ENCODE results near the gene BSCL2.

DNA sequence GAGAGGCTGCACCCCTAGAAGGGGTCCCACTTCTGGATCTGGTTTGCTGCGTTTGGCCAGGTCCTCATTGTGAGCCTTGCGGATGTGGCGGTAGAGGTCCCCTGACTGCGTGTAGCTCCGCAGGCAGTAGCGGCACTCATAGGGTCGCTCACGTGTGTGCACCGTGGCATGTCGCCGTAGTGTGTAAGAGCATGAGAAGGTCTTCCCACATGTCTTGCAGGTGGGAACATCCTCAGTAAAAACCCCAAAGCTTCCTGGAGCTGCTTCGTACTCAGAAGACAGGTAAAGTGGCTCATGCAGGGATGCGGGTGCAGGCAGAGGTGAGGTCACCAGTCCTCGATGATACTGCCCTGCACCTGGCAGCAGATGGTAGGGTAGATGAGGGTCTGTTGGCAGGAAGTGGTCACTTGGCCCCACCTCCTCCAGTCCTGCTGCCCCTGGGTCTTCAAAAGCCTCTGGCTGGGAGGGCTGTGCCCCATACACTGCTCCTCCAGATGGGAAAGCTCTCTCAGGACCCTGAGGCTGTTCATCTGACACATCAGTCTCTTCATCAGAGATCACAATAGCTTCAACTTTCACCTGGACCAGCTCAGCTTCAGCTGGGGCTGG, 45.1 kb upstream of the BSCL2 start:
- TF ChIP-seq, protein P1, sequence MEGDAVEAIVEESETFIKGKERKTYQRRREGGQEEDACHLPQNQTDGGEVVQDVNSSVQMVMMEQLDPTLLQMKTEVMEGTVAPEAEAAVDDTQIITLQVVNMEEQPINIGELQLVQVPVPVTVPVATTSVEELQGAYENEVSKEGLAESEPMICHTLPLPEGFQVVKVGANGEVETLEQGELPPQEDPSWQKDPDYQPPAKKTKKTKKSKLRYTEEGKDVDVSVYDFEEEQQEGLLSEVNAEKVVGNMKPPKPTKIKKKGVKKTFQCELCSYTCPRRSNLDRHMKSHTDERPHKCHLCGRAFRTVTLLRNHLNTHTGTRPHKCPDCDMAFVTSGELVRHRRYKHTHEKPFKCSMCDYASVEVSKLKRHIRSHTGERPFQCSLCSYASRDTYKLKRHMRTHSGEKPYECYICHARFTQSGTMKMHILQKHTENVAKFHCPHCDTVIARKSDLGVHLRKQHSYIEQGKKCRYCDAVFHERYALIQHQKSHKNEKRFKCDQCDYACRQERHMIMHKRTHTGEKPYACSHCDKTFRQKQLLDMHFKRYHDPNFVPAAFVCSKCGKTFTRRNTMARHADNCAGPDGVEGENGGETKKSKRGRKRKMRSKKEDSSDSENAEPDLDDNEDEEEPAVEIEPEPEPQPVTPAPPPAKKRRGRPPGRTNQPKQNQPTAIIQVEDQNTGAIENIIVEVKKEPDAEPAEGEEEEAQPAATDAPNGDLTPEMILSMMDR (IDR thresholded peaks at IDR 0.05), result no peak
- no peak for TF ChIP-seq EZH2 (IDR thresholded peaks at IDR 0.05; ENCODE audit: borderline replicate concordance, insufficient read depth, low read depth, low read length, poor library complexity, severe bottlenecking)
